ENCODE data around the gene TRMT112.

The TRMT112 gene

GRCh38 chr11:64349404-64349803 is 32.0 kb upstream of the TRMT112 start:
- DNase-seq = no peak

- DNase-seq = no peak
These were observed 31.6 kb upstream of the TRMT112 start for GRCh38 chr11:64349025-64349387.

GRCh38 chr11:64348383-64349024 is 31.1 kb upstream of the TRMT112 start:
- DNase-seq = peak in 1 of 2 experiments; percentile 47

GRCh38 chr11:64347193-64347867 is 30.0 kb upstream of the TRMT112 start:
- no peak for DNase-seq

GRCh38 chr11:64344787-64345186 is 27.4 kb upstream of the TRMT112 start:
- no peak for DNase-seq

- DNase-seq = no peak
These were observed 26.6 kb upstream of the TRMT112 start for GRCh38 chr11:64343767-64344559.

GRCh38 chr11:64342869-64343745 is 25.7 kb upstream of the TRMT112 start:
- no peak for DNase-seq

- DNase-seq = peak in 1 of 2 experiments; percentile 60
These were observed 24.8 kb upstream of the TRMT112 start for GRCh38 chr11:64341851-64342791.

GRCh38 chr11:64341429-64341828 is 24.1 kb upstream of the TRMT112 start:
- no peak for DNase-seq

- DNase-seq = no peak
These were observed 23.4 kb upstream of the TRMT112 start for GRCh38 chr11:64340671-64341335.

GRCh38 chr11:64339754-64340408 is 22.5 kb upstream of the TRMT112 start, which contains the start of gene CCDC88B:
Gene CCDC88B (plus strand): TSS chr11:64340204. CDS start chr11:64340267, 63 bp downstream.
- DNase-seq = no peak

GRCh38 chr11:64339286-64339685 is 21.9 kb upstream of the TRMT112 start:
- no peak for DNase-seq

GRCh38 chr11:64338716-64339115 is 21.4 kb upstream of the TRMT112 start:
- no peak for DNase-seq

- DNase-seq = no peak
These were observed 20.3 kb upstream of the TRMT112 start for GRCh38 chr11:64337538-64338249.

GRCh38 chr11:64334764-64335735 is 17.7 kb upstream of the TRMT112 start:
- no peak for DNase-seq

- DNase-seq = no peak
These were observed 16.2 kb upstream of the TRMT112 start for GRCh38 chr11:64333556-64333955.

- no peak for DNase-seq
These were observed 14.4 kb upstream of the TRMT112 start for GRCh38 chr11:64331569-64332371.

- no peak for DNase-seq
These were observed 13.5 kb upstream of the TRMT112 start for GRCh38 chr11:64330888-64331287.
